DOHH2 (cell line): Measurements from ENCODE around the gene IL1RAP.

Experiments
- EZH2phosphoT487 ChIP-seq: fragments of 200-600 bp; sonication (generic); IDR thresholded peaks from 2 replicates; pipeline ENCODE4 v1.6.1; 2017; ENCODE audit warnings: borderline replicate concordance, mild to moderate bottlenecking, antibody characterized with exemption, low read length, moderate library complexity, mixed read lengths
- TF ChIP-seq, protein P1 (sequence below): fragments of 200-600 bp; sonication (generic); IDR thresholded peaks from one replicate; pipeline ENCODE4 v1.5.1; 2014; ENCODE audit warnings: antibody characterized with exemption, mild to moderate bottlenecking, low read depth, low read length; ENCODE audit not compliant: poor library complexity, severe bottlenecking

DNA sequence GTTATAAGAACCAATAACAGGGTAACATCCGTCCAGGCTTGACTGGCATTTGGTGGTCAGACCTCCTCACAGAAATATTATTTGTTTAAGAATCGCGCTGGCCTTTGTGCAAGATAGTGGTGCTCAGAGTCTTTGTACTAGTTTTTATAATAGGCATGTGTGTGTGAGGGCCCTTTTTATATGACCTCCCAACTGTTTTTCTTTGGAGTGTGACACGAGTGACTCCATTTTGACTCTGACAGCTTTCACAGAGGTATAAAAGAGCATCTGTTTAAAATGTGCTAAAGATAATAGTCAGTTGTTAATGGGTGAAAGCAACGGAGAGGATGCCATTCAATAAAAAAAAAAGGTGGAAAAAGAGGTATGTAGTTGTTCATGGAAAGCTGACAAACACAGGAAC lies 110.4 kb downstream of the IL1RAP start:
- TF ChIP-seq, protein P1, sequence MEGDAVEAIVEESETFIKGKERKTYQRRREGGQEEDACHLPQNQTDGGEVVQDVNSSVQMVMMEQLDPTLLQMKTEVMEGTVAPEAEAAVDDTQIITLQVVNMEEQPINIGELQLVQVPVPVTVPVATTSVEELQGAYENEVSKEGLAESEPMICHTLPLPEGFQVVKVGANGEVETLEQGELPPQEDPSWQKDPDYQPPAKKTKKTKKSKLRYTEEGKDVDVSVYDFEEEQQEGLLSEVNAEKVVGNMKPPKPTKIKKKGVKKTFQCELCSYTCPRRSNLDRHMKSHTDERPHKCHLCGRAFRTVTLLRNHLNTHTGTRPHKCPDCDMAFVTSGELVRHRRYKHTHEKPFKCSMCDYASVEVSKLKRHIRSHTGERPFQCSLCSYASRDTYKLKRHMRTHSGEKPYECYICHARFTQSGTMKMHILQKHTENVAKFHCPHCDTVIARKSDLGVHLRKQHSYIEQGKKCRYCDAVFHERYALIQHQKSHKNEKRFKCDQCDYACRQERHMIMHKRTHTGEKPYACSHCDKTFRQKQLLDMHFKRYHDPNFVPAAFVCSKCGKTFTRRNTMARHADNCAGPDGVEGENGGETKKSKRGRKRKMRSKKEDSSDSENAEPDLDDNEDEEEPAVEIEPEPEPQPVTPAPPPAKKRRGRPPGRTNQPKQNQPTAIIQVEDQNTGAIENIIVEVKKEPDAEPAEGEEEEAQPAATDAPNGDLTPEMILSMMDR, result no peak
- TF ChIP-seq EZH2phosphoT487, result no peak
